ENCODE results near the gene FUT3.

Gene FUT3

DNA sequence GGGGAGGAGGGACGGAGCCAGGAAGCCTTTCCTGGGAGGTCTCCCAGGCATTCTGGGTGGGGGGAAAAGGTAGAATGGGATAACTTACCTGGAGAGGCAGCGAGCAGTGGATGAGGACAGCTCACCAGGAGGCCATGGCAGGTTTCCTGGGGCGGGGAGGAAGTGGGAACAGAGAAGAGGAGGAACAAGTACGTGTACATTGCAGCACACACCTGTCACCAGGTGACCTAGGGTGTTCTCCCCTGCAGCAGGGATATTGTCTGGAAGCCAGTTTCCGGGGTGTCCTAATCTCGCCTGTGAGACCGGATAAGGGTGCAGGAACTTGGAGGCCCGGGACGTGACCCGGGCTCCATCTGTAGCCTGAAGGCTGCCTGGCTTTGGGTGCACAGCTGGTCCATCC, at the start of gene FUT3:
Gene FUT3 (minus strand): TSS at position 148 of the 400 bp plus-strand sequence.
- Mint-ChIP-seq H3K4me3 (no peak within 1 kb of the TSS), H3K27ac (no peak within 1 kb of the TSS), H3K4me1 (no peaks in the 10 kb centered on the region), H3K9me3 (no peaks in the 10 kb centered on the region), H3K27me3 (no peaks in the 10 kb centered on the region), H3K36me3 (no peaks in the 10 kb centered on the region)
- ATAC-seq, result no peak

DNA sequence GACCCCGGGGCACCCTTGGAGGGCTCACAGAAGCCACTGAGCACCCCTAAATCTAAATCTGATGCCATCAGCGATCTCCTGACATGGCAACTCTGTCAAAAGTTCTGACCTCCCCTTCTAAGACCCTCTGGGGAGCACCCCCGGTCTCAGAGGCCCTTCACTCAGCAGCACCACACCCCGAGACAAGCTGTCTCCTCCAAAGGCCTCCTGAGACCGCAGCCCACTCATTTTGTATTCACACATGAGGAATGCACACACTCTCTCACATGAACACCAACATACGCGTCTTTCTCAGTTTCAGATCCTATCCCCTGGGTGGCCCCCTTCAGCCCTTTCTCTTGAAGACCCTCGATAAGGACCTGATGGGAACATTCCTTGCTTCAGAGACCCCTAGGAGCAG, 49.7 kb upstream of the FUT3 start:
- H3K27me3 Mint-ChIP-seq, result no peaks in the 10 kb centered on the region
- ATAC-seq, result no peak

DNA sequence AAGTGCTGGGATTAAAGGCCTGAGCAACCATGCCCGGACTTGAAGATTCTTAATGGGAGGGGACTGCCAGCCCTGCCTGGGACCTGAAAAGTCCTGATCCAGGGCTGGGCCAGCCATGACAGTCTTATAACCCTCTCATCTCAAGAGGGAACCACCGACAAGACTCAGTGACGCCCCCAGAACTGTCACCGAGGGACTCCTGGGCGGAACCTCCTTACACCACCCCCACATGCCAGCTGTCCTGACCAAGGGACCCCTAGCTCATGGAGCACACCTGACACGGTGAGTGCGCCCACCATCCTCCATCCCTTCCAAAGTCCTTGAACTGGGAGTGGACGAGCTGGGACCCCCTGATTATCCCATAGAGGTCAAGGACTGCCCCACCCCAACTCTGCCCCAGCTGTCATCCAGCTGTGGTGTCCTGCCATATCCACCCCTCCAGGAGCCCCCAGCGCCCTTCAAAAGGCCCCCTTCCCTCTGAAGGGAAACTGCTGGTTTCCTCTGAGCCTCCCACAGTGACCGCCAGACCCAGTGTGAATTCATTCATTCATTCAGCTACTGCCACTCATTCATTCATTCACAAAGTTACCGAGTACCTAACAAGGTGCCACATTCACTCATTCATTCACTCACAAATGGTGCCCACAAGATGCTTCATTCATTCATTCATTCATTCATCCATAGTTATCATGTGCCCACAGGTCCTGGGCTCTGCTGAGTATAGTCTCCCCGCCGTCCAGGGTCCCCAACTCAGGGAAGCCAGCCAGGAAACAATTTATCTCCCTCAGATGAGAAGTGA, 48.7 kb upstream of the FUT3 start:
- ATAC-seq, result no peak
- H3K27ac Mint-ChIP-seq, result no peak overlapping the region
- H3K4me1 Mint-ChIP-seq, result peaks cover 37% of the 10 kb centered on the region
- H3K4me3 Mint-ChIP-seq, result no peak overlapping the region
- no peaks in the 10 kb centered on the region for H3K9me3 Mint-ChIP-seq
- peaks cover 39% of the 10 kb centered on the region for H3K36me3 Mint-ChIP-seq
- no peaks in the 10 kb centered on the region for H3K27me3 Mint-ChIP-seq

More for the DNA sequence above, 49.7 kb upstream of the FUT3 start:
- no peak overlapping the region for H3K4me3 Mint-ChIP-seq
- peaks cover 40% of the 10 kb centered on the region for H3K4me1 Mint-ChIP-seq
- H3K9me3 Mint-ChIP-seq, result no peaks in the 10 kb centered on the region
- no peak overlapping the region for H3K27ac Mint-ChIP-seq
- peaks cover 28% of the 10 kb centered on the region for H3K36me3 Mint-ChIP-seq

DNA sequence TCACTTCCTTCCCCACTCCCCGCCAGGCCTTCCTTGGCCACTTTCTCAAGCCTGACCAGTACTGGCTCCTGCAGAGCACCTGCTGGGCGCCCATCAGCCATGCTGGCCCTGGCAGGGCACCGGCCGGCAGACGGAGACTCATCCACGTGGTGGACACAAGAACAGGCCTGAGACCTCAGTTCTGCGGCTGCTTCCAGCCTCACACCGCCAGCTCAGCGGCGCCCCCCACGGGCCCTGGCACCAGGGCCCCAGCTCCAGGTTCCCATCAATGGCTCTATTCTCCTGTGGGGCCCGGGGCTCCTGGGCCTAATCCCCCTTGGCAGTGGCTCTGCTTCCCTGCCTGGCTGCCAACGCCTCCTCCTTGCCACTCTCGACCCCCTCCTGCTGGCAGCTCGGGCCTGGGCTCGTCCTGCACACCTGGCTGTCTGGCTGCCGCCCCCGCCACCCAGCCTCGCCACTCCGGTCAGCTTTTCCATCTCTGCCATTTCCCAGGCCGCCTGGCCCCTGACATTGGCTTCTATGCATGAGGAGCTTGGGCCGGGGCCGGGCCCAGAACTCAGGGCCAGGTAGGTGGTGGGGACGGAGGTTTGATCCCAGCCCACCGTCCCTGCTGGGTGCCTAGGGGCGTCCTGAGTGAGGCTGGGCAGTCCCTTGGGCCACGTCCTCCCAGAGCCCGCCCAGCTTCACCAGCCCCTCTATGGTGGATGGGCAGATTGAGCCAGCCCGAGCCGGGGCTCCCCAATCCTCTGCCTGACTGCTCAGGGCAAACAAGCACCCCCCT, 46.1 kb upstream of the FUT3 start:
- H3K27me3 Mint-ChIP-seq, result peaks cover 2% of the 10 kb centered on the region
- no peaks in the 10 kb centered on the region for H3K9me3 Mint-ChIP-seq
- no peak overlapping the region for H3K27ac Mint-ChIP-seq
- ATAC-seq, result no peak
- peaks cover 28% of the 10 kb centered on the region for H3K4me1 Mint-ChIP-seq
- peaks cover 32% of the 10 kb centered on the region for H3K36me3 Mint-ChIP-seq
- H3K4me3 Mint-ChIP-seq, result no peak overlapping the region

DNA sequence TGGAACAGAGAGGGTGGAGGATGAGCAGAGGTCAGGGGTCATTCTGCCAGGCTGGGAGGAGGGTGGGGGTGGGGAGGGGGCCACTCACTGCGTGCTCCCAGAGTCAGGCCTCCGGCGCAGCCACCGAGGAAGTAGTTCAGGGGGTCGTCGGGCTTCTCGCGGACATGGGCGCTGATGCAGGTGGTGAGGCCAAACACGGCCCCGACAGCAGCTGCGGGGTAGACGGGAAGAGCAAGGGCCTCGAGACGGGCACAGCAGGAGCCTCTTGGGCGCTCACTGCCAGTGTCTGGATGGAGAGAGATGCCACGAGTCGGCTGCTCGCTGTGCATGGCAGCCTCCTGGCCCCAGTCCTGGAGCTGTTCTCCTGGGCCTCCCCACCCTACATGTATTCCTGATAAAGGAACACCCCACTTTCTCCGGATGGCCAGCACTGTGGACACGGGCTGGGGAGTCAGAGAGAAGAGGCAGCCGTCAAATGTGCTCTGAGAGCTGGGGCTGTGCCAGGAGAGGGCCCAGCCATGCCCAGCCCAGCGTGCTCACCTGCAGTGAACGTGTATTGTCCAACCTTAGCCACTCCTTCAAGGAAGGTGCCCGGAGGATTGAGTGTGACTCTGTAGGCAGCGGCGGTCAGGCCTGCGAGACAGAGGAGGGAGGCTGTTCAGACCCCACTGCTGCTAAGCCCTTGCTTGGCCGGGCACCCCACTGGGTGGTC, 45.3 kb upstream of the FUT3 start:
- no peak overlapping the region for H3K27ac Mint-ChIP-seq
- peaks cover 10% of the 10 kb centered on the region for H3K27me3 Mint-ChIP-seq
- H3K4me1 Mint-ChIP-seq, result peaks cover 25% of the 10 kb centered on the region
- no peaks in the 10 kb centered on the region for H3K9me3 Mint-ChIP-seq
- H3K4me3 Mint-ChIP-seq, result no peak overlapping the region
- ATAC-seq, result no peak
- H3K36me3 Mint-ChIP-seq, result peaks cover 32% of the 10 kb centered on the region

DNA sequence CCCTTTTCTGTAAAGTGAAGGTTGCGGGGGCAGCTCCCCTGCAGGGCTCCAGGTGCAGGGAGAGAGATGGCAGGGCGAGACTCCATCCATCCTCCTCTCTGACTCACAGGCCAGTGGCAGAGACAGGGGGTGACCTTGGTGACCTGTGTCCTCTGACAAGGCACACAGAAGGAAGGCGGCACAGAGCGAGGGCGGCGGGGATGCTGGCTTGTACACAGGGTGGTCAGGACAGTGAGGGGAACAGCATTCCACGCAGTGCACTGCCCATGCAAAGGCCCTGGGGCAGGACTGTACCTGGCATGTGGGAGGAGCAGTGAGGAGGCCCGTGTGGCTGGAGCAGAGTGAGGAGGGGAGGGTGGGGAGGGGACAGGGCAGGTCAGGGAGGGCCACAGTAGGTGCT, 44.6 kb upstream of the FUT3 start:
- peaks cover 13% of the 10 kb centered on the region for H3K27me3 Mint-ChIP-seq
- no peak for ATAC-seq
- no peak overlapping the region for H3K4me3 Mint-ChIP-seq
- H3K9me3 Mint-ChIP-seq, result no peaks in the 10 kb centered on the region
- H3K27ac Mint-ChIP-seq, result no peak overlapping the region
- H3K4me1 Mint-ChIP-seq, result peaks cover 18% of the 10 kb centered on the region
- H3K36me3 Mint-ChIP-seq, result peaks cover 28% of the 10 kb centered on the region

GRCh38 chr19:5895409-5895808, 44.2 kb upstream of the FUT3 start:
- Mint-ChIP-seq H3K9me3 (no peaks in the 10 kb centered on the region), H3K27ac (no peak overlapping the region), H3K27me3 (peaks cover 13% of the 10 kb centered on the region), H3K4me3 (no peak overlapping the region), H3K36me3 (peaks cover 26% of the 10 kb centered on the region), H3K4me1 (peaks cover 16% of the 10 kb centered on the region)
- ATAC-seq, result no peak

- peaks cover 17% of the 10 kb centered on the region for H3K27me3 Mint-ChIP-seq
- H3K27ac Mint-ChIP-seq, result no peak overlapping the region
- H3K4me1 Mint-ChIP-seq, result peaks cover 10% of the 10 kb centered on the region
- H3K36me3 Mint-ChIP-seq, result peaks cover 21% of the 10 kb centered on the region
- H3K9me3 Mint-ChIP-seq, result no peaks in the 10 kb centered on the region
- ATAC-seq, result no peak
- no peak overlapping the region for H3K4me3 Mint-ChIP-seq
These were observed 43.6 kb upstream of the FUT3 start for GRCh38 chr19:5894704-5895349.

GRCh38 chr19:5893907-5894703, 42.9 kb upstream of the FUT3 start:
- Mint-ChIP-seq H3K4me1 (peaks cover 9% of the 10 kb centered on the region), H3K4me3 (no peak overlapping the region), H3K9me3 (no peaks in the 10 kb centered on the region), H3K36me3 (peaks cover 20% of the 10 kb centered on the region), H3K27me3 (peaks cover 24% of the 10 kb centered on the region), H3K27ac (no peak overlapping the region)
- ATAC-seq, result no peak

- peaks cover 20% of the 10 kb centered on the region for H3K36me3 Mint-ChIP-seq
- H3K4me3 Mint-ChIP-seq, result no peak overlapping the region
- H3K27ac Mint-ChIP-seq, result no peak overlapping the region
- no peak for ATAC-seq
- no peaks in the 10 kb centered on the region for H3K9me3 Mint-ChIP-seq
- peaks cover 9% of the 10 kb centered on the region for H3K4me1 Mint-ChIP-seq
- peaks cover 31% of the 10 kb centered on the region for H3K27me3 Mint-ChIP-seq
These were observed 42.2 kb upstream of the FUT3 start for GRCh38 chr19:5893296-5893903.

- Mint-ChIP-seq H3K27ac (no peak overlapping the region), H3K9me3 (no peaks in the 10 kb centered on the region), H3K36me3 (peaks cover 17% of the 10 kb centered on the region), H3K27me3 (peaks cover 36% of the 10 kb centered on the region), H3K4me1 (peaks cover 9% of the 10 kb centered on the region), H3K4me3 (no peak overlapping the region)
- ATAC-seq, result no peak
These were observed 41.6 kb upstream of the FUT3 start for GRCh38 chr19:5892772-5893275.

- peaks cover 9% of the 10 kb centered on the region for H3K4me1 Mint-ChIP-seq
- H3K4me3 Mint-ChIP-seq, result no peak overlapping the region
- peaks cover 15% of the 10 kb centered on the region for H3K36me3 Mint-ChIP-seq
- no peak overlapping the region for H3K27ac Mint-ChIP-seq
- no peaks in the 10 kb centered on the region for H3K9me3 Mint-ChIP-seq
- ATAC-seq, result peak; percentile 44
- H3K27me3 Mint-ChIP-seq, result peaks cover 36% of the 10 kb centered on the region
These were observed 40.9 kb upstream of the FUT3 start for GRCh38 chr19:5891938-5892771.

- no peak for ATAC-seq
- Mint-ChIP-seq H3K27me3 (peaks cover 42% of the 10 kb centered on the region), H3K4me3 (no peak overlapping the region), H3K4me1 (peaks cover 9% of the 10 kb centered on the region), H3K9me3 (no peaks in the 10 kb centered on the region), H3K36me3 (peaks cover 15% of the 10 kb centered on the region), H3K27ac (no peak overlapping the region)
These were observed 40.3 kb upstream of the FUT3 start for GRCh38 chr19:5891572-5891937.
